T-helper 2 cell treated with Interferon-gamma antibody and Interleukin-4, amounts not matched to agents 5 μg/mL and 100 μg/mL, for 36 hours (primary cell): ENCODE results near the gene KCNK17.

ENCODE experiments used
- DNase-seq: peaks from one replicate; pipeline ENCODE4 v3.0.0; 2021; ENCODE audit warnings: low spot score
- H3K27ac Mint-ChIP-seq: one replicate; pipeline ENCODE4 v1.8.0; 2021; ENCODE audit warnings: mild to moderate bottlenecking, mixed read lengths
- H3K27me3 Mint-ChIP-seq: one replicate; pipeline ENCODE4 v1.8.0; 2021; ENCODE audit warnings: low read depth, mixed read lengths
- H3K36me3 Mint-ChIP-seq: one replicate; pipeline ENCODE4 v1.8.0; 2021; ENCODE audit warnings: low read depth, mixed read lengths
- H3K4me1 Mint-ChIP-seq: one replicate; pipeline ENCODE4 v1.8.0; 2021; ENCODE audit warnings: low read depth, mixed read lengths
- H3K4me3 Mint-ChIP-seq: one replicate; pipeline ENCODE4 v1.8.0; 2022; ENCODE audit warnings: mild to moderate bottlenecking, moderate library complexity, mixed read lengths
- H3K9me3 Mint-ChIP-seq: one replicate; pipeline ENCODE4 v1.8.0; 2021; ENCODE audit warnings: mixed read lengths

Gene KCNK17

DNA sequence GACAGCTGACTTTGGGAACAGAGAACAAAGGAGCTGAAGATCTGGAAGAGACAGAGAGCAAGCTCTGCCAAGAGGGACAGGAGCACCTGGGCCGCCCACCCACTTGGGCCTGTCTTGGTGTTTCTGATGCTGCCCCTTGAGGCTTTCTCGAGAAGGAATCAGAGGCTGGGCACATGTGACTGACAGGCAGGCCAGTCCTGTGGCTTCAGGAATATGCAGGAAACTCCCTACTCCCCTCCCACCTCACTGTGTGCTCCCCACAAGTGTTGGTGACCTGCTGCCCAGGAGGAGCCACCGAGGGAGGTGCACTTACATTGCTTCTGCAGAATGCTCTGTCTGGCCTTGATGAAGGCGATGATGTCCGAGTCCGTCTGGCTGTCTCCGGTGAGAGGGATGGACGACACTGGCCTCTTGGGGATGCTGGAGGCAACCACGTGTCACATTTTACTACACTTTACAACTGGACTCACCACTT, 29.2 kb upstream of the KCNK17 start:
- peak overlapping the region; percentile 34 for H3K27ac Mint-ChIP-seq
- no peak for DNase-seq
- peaks cover 3% of the 10 kb centered on the region for H3K4me1 Mint-ChIP-seq
- no peaks in the 10 kb centered on the region for H3K9me3 Mint-ChIP-seq
- no peak overlapping the region for H3K4me3 Mint-ChIP-seq
- peaks cover 11% of the 10 kb centered on the region for H3K27me3 Mint-ChIP-seq
- no peaks in the 10 kb centered on the region for H3K36me3 Mint-ChIP-seq

DNA sequence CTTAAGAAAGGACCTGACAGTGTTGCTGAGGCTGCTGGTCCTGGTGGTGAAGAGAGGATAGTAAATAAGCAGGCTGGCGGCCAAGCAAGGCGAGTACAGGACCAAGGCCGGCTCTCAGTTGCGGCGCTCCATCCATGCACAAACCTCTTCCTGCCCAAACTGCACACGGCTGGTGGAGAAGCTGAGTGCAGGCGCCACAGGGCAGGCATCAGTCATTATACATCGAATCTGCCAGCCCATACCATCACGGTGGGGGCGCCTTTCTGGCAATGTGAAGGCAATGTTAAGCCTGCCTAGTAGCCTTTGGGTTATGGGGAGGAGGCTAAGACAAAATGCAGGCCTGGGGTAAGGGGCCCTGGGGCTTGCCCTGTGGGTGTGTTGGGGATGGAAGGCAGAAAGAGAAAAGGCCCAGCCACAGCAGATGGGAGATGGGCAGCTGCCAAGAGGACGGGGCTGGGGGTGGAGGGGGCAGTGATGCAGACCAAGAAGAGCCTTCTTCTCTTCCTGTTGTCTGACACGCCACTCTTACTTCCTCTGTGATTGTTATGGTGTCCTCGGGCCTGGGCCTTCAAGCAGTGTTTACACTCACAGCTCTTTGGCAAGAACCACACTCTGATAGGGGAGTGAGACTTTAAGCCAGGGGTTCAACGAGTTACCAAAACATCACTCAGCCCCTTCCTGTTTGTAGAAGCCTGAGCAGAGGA, 28.6 kb upstream of the KCNK17 start:
- no peaks in the 10 kb centered on the region for H3K36me3 Mint-ChIP-seq
- no peak overlapping the region for H3K4me3 Mint-ChIP-seq
- peaks cover 17% of the 10 kb centered on the region for H3K27me3 Mint-ChIP-seq
- no peak for DNase-seq
- peaks cover 8% of the 10 kb centered on the region for H3K4me1 Mint-ChIP-seq
- no peaks in the 10 kb centered on the region for H3K9me3 Mint-ChIP-seq
- H3K27ac Mint-ChIP-seq, result peak overlapping the region; percentile 34

DNA sequence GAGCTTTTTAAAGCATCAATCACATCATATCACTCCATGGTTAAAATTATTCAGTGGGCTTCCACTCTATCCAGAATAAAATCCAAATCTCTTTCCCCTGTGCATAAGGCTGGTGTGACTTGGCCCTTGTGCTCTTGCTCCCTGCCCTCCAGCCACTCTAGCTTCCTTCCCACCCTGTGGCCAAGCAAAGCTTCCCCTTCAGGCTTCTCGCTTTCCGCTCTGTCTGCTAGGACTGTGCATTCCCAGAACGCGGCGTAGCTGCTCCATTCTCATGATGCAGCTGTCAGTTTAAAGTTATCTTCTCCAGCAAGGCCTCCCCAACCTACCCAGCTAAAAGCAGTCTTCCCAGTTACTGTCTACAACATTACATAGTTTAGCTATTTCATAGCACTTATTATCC, 27.7 kb upstream of the KCNK17 start:
- no peak for DNase-seq
- Mint-ChIP-seq H3K4me3 (no peak overlapping the region), H3K27ac (no peak overlapping the region), H3K9me3 (no peaks in the 10 kb centered on the region), H3K4me1 (peaks cover 8% of the 10 kb centered on the region), H3K36me3 (no peaks in the 10 kb centered on the region), H3K27me3 (peaks cover 23% of the 10 kb centered on the region)

DNA sequence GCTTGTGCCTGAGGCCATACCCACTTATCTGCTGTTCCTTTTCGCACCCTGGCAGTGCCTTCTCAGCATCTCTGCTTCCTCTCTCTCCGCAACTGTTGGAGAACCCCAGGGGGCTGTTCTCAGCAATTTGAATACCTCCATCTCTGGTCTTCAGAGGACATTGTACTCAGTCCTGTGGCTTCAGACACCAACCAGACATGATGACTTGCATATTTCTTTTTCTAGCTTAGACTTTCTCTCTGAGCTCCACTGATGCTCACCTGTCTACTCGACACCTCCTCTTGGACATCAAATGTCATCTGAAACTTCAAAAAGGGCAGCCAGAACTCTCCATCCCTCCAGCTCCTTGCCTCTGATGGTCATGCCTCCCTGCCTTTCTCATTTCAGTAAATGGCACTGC, 27.1 kb upstream of the KCNK17 start:
- no peak for DNase-seq
- Mint-ChIP-seq H3K27ac (no peak overlapping the region), H3K9me3 (no peaks in the 10 kb centered on the region), H3K4me1 (peaks cover 12% of the 10 kb centered on the region), H3K27me3 (peaks cover 23% of the 10 kb centered on the region), H3K36me3 (no peaks in the 10 kb centered on the region), H3K4me3 (no peak overlapping the region)

DNA sequence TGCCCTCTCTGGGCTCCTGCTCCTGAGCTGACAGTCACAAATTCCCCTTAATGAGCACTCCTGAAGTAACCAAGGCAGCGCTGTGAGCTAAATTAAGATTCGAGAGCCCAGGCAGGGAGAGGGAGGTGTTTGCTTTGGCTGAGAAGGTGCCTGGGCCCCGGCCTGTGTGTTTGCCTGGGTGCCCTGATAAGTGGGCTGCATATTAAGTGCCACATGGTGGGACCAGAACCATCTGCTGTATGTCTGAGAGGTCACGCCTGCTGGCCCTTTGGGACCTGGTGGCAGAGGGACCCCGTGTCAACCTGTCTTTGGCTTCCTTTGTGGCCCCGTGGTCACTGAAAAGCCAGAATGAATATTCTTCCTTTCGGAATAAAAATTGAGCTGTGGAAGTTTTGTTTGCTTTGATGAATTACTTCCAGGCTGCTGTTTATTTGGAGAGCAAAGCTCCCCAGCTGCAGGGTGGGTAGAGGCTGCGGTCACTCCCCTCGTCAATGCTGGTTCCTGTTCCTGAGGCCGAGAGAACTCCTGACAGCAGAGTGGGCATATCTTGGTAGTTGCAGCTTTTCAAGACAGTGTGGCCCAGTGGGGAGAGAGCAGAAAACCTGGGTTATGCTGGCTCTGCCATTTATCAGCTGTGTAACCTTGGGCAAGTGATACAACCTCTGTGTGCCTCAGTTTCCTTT, 25.8 kb upstream of the KCNK17 start:
- Mint-ChIP-seq H3K4me3 (no peak overlapping the region), H3K4me1 (peaks cover 21% of the 10 kb centered on the region), H3K36me3 (no peaks in the 10 kb centered on the region), H3K27me3 (peaks cover 23% of the 10 kb centered on the region), H3K27ac (no peak overlapping the region), H3K9me3 (no peaks in the 10 kb centered on the region)
- DNase-seq, result no peak

DNA sequence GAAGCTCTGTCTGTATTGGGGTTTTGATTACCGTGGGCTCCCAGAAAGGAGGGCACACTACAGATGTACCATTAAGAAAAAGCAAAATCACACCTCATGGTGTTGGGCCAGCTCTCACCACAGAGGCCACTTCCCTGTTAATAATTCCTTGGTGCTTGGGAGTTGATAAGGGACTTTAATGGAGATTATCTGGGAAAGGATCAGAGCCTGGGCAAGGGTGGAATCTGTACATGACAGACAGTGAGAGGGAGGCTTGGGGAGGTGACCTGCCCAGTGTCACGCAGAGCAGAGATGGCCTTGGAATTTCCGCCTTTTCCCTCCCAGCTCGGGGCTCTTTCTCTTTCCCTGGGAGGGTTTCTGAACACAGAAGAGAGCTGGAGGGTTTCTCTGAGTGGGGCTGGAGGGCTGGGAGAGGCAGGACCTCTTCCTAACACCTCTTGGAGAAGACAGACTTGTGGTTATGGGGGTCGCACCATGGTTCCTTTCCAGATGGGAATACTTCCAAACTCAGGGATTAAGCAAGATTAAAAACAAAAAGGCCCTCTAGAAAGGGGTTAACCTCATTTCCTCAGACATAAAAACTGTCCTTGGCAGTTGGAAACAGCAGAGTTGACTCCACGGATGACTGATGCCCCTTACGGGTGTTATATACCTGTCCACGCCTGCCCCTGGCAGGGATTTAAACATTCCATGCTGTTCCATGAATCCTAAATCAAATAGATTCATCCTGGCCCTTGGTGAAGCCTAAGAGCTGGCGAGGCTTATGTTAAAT, 25.1 kb upstream of the KCNK17 start:
- Mint-ChIP-seq H3K4me3 (no peak overlapping the region), H3K36me3 (no peaks in the 10 kb centered on the region), H3K27ac (no peak overlapping the region), H3K27me3 (peaks cover 26% of the 10 kb centered on the region), H3K4me1 (peaks cover 23% of the 10 kb centered on the region), H3K9me3 (no peaks in the 10 kb centered on the region)
- no peak for DNase-seq

DNA sequence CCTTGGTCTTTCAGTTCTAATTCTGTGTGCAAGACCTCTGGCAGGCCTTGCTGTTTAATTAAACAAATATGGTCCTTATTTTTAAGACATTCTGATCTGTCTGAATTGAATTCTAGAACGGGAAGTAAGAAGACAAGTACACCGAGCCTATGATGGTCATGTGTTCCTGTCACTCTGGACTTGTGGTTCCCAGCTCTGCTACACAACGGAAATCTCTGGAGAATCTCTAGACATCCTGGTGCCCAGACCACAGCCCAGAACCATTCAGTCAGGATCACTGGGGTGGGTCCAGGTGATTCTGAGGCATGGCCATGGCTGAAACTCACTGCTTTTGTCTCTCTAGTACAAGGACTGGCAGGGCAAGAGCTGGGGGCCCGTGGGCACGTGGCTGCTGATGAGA, 24.2 kb upstream of the KCNK17 start:
- peaks cover 26% of the 10 kb centered on the region for H3K27me3 Mint-ChIP-seq

DNA sequence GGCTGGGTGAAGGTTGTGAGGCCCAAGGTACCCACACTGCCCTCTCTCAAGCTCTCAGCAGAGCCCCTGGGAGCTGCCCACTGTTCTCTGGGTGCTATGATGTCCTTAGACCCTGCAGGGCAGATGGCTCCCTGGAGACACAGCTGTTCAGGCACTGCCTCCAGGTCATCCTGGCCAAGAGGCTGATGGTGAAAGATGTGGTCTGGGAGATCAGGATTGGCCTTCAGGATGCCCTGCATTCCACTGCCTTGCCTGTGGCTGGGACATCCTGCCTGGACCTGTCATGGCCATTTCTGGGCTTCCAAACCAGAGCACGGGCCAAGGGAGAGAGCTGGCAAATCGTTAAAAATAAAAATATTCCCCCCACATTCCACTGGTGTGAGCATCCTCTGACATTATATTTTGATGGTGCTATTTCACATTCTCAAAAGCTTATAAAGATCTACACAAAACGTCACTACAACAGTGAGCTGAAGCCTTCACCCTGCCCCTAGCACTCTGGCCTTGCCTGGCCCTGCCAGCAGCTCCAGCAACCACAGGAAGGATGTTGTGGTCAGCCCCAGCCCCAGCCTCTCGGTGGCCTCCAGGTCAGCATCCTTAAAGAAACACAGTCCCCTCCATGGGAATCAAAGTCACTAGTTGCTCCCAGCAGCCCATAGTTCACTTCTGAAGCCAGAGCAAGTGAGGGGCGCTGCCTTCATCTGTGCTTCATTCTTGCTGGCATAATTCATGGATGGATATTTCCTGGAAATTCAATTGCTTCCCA, 21.7 kb upstream of the KCNK17 start:
- H3K4me1 Mint-ChIP-seq, result peaks cover 21% of the 10 kb centered on the region
- DNase-seq, result peak; percentile 12
- peaks cover 44% of the 10 kb centered on the region for H3K27me3 Mint-ChIP-seq
- H3K27ac Mint-ChIP-seq, result no peak overlapping the region
- peak overlapping the region; percentile 4 for H3K4me3 Mint-ChIP-seq
- H3K9me3 Mint-ChIP-seq, result no peaks in the 10 kb centered on the region
- H3K36me3 Mint-ChIP-seq, result no peaks in the 10 kb centered on the region

More for the DNA sequence above, 24.2 kb upstream of the KCNK17 start:
- Mint-ChIP-seq H3K4me1 (peaks cover 23% of the 10 kb centered on the region), H3K4me3 (no peak overlapping the region), H3K27ac (no peak overlapping the region), H3K9me3 (no peaks in the 10 kb centered on the region), H3K36me3 (no peaks in the 10 kb centered on the region)
- no peak for DNase-seq

DNA sequence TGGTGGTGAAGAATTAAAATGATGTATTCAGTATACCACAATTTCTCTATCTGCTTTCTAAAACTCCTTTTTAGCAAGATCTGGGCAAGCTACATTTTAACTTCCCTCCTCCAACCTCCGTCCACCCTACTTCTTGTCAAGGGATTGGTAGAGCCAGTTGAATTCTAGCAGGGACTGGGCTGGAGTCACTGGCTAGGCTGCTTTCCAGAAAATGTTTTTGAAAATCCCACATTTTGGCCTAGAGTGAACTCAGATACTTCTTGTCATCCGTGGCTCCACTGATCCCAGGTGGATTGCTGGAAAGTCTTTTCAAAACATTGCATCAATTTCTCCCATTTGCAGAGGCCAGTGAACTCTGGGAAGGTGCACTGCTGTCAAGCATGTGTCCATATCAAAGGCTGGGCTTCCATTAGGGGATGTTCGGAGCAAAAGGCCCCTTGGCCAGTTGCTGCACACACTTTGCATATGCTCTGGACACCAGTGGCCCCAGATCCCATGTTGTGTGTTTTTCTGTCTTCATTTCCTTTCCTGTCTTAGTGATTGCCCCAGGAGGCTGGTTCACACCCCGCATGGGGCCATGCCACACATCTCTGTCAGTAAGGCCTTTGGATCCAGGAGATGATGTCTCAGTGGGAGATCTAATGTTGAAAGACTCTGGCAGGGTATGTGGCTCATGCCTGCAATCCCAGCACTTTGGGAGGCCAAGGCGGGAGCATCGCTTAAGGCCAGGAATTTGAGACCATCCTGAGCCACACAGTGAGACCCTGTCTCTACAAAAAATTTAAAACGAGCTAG, 19.6 kb upstream of the KCNK17 start:
- H3K27me3 Mint-ChIP-seq, result peaks cover 40% of the 10 kb centered on the region

DNA sequence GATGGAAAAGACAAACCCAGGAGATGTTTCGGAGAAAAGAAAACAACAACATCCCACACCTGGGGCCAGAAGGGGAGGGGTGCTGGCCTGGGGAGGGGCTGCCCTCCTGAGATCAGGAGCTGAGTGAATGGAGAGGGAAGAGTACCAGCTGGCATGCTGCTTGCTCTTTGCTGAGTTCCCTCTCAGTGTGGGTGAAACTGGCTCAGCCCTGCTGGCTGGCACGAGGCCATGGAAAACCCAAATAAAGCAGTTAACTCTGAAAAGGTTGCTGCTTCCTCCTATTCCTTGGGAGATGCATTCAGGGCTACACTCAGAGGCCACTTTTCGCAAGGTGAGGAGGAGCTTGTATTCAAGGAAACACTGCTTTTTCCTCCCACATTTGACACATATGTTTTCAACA, 16.3 kb upstream of the KCNK17 start:
- Mint-ChIP-seq H3K4me1 (peaks cover 3% of the 10 kb centered on the region), H3K27ac (no peak overlapping the region), H3K9me3 (no peaks in the 10 kb centered on the region), H3K36me3 (no peaks in the 10 kb centered on the region), H3K4me3 (no peak overlapping the region), H3K27me3 (peaks cover 31% of the 10 kb centered on the region)
- no peak for DNase-seq

More for the DNA sequence above, 19.6 kb upstream of the KCNK17 start:
- Mint-ChIP-seq H3K4me1 (peaks cover 21% of the 10 kb centered on the region), H3K4me3 (no peak overlapping the region), H3K36me3 (no peaks in the 10 kb centered on the region), H3K9me3 (no peaks in the 10 kb centered on the region), H3K27ac (no peak overlapping the region)
- no peak for DNase-seq

DNA sequence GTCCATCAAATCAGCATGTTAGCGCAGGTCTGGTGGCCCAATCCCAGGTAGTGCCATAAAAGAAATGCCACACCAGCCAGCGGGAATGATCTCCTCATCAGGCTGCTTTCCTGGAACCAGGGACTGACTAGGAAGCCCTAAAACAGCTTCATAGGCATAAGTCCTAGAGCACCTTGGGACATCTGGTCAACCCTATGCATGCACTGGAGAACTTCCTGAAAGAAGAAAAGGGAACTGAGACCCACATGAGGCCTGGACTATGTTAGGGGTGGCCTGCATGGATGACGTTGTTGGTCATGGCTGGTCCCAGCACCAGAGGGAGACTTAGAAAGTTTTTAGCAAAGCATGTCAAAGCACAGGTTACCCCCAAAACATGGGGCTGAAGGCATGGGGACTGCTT, 15.8 kb upstream of the KCNK17 start:
- Mint-ChIP-seq H3K27me3 (peaks cover 34% of the 10 kb centered on the region), H3K36me3 (no peaks in the 10 kb centered on the region), H3K4me3 (no peak overlapping the region), H3K4me1 (peaks cover 2% of the 10 kb centered on the region), H3K27ac (no peak overlapping the region), H3K9me3 (no peaks in the 10 kb centered on the region)
- DNase-seq, result no peak

DNA sequence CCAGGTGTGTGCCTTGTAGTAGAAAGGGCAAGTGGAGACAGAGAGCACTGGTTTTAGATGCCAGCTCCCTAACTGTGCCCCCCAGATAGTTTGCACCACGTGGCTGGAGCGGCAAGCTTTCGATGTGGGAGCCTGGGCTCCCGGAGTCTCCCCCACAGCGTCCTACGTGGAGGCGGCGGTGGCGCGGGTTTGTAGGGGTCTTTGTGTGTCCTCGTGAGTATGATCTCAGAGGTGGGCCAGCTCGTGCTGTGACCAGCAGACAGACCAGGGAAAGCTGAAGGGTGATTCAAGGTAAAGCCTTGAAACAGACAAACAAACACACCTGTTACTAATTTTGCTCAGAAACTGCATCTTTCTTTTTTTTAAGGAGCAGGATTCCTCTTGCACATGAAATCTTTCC, 13.8 kb upstream of the KCNK17 start:
- no peak for DNase-seq
- H3K27me3 Mint-ChIP-seq, result peaks cover 30% of the 10 kb centered on the region
- H3K4me1 Mint-ChIP-seq, result no peaks in the 10 kb centered on the region
- no peak overlapping the region for H3K27ac Mint-ChIP-seq
- H3K4me3 Mint-ChIP-seq, result no peak overlapping the region
- no peaks in the 10 kb centered on the region for H3K9me3 Mint-ChIP-seq
- no peaks in the 10 kb centered on the region for H3K36me3 Mint-ChIP-seq

DNA sequence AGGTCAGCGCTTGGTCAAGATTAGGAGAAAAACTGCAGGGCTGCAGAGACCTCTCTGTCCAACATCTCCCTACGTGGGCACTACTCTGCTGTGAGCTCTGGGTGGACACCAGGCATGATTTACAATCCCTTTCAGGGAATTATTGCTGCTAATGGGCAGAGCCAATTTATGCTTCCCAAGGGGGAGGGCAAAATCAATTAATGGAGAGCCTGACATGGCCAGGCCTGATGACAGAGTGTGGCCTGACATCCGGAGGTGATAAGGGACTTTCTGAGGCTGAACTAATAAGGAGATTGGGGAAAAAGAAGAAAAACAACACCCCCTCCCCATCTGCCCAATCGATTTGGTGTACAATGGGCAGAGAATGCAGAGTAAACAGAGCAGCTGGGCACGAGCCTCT, 13.3 kb upstream of the KCNK17 start:
- Mint-ChIP-seq H3K4me1 (no peaks in the 10 kb centered on the region), H3K4me3 (no peak overlapping the region), H3K9me3 (no peaks in the 10 kb centered on the region), H3K27ac (no peak overlapping the region), H3K36me3 (no peaks in the 10 kb centered on the region), H3K27me3 (peaks cover 27% of the 10 kb centered on the region)
- no peak for DNase-seq
